NCI-H146 treated with DMSO at 0.1 percent for 48 hours (cell line): Measurements from ENCODE around the gene ZFHX2.

Experiments
- DNase-seq: peaks from one replicate; lab custom pipeline; 2025; ENCODE audit not compliant: unreplicated experiment; lab: John Stamatoyannopoulos, UW

ZFHX2 gene

DNA sequence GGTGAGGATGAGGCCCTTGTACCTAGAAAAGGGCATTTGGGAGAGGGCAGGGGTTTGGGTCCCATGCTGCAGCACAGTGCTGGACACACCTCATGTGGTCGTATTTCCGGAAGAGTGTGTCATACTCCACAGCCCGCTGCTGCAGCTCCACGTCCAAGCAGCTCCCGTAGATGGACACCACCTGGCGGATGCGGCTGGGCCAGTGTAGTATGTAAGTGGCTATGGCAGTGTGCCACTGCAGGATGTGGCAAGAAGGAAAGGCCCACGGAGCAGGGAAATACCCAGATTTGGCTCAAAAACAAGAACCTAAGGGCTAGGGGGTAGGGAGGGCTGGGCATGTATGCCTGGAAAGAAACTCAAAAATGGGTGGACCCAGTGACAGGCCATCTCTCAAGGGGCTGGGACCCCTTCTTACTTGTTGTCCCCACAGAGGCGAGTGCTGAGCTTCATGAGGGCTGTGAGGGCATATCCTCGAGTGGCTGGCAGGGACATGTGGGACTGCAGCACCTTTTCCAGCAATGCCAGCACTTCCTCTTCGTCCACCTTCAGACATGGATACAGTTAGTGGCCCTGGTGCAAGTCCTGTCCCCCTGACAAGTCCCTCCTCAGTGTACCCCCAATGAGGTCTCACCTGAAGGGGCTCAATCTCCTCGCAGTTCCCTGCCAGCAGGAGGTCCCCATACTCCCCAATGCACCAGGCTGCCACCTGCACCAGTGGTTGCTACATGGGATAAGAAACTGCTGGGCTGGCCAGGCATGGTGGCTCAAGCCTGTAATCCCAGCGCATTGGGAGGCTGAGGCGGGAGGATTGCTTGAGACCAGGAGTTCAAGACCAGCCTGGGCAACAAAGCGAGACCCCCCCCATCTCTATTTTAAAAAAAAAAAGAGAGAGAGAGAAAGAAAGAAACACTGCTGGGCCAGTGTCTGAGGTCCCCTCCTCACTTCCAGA is 10.6 kb upstream of the ZFHX2 start:
- no peak for DNase-seq

DNA sequence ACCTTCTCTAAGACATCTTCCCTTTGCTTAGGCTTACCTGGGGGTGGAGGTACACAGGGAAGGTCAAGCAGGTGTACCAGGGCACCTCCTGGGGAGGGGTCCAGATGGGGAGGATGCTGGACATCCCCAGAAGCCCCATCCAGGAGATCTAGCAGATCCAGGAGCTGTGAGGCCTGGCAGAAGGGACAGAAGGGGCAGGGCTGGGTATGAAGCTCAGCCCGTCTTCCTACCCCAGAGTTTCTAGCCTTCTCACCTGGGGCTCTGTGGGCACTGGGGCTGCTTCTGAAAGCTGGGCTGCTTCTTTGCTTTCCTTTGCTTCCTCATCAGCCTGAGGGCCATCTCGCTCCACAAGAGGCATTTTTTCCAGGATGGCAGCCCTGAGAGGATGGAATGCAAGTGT is 9.7 kb upstream of the ZFHX2 start:
- DNase-seq = no peak

DNA sequence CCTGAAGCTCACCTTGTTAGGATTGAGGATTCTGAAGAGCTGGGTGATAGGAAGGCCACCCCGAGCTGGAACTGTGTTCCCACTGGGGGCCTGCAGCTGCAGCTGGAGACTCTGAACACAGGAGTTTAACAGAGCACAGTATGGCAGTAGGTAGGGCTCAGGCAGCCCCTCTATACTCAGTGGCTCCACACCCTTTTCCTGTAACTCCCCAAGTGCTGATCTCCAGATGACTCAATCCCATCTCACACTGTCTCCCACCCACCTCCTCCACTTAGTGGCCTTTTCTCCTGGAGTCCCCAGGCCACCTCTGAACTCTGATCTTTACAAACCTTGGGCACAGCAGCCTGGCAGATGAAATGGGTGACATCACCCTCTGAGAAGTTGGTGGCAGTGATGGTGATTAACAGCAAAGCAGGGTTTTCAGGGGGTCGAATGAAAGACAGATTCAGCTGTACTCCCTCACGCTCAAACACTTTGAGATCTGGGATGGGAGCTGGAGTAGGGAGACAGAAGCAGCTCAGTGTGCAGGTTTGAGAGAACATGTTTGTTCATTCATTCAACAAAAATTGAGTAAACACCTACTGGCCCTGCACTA is 8.5 kb upstream of the ZFHX2 start:
- no peak for DNase-seq

DNA sequence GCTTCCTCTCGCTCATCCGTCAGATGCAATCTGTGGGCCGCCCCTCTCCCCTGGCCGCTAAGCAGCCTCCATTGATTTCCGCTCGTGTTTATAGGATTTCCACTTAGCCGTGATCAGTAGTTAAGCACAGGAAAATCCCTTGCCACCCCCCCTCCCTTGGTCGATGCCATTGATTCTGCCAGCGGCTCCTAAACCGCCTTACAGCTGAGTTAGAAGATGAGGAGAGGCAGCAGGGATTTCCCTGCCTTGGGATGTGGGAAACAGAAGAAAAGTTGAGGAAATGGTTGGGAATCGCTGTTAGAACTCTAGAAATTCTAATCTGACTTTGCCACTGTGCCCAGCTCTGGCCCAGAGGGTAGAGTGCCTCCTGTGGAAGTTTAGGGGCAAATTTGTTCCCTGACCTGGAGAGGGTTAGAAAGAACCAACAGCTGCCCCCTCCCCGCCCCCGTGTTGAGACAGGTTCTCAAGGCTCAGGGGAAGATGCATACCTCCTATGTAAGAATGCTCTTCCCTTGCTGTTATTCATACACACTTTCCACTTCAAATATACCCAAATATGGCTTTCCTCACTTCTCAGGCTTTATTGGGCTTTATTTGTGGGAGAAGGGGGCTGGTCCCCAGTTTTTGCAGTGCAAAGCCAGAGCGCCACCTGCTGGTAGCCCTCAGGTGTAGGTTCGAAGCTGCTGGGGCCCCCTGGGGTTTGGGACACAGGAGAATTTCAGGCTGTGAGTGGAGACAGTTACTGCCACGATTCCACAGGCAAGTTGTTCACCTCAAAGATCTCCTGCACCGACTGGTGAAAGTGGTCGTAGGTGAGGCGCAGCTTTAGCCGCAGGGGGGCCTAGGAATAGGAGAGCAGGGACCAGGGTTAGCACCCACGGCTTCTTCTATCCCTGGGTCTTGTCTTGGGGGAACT is 7.7 kb upstream of the ZFHX2 start:
- DNase-seq = peak; percentile 15

DNA sequence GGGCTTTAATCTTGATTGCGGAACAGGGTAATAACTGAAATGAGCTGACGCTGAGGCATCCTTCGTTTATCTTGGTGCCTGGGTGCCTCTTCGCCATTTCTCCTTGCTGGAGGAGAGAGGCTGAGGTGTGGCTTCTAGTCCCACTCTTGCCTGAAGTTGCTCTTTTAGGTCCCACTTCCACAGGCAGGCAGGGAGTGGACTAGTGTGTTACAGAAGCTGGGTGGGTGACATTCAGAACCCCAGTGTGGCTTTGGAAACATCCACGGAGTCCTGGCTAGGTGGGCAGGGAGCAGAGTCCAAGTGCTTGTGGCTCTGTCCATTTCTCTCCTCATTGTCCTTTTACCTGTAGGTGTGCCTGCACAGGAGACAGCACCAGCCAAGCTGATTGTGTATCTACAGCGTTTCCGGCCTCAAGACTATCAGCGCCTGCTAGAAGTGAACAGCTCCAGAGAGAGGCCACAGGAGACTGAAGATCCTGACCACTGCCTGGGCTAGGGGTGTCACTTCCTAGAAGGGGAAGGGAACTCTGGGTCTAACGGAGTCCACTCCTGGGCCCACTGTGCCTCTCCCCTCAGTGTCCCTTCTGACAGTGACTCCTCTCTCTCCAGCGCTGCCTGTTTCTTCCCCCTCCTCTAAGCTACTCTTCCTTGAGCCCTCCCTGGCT is 6.9 kb upstream of the ZFHX2 start:
- no peak for DNase-seq

DNA sequence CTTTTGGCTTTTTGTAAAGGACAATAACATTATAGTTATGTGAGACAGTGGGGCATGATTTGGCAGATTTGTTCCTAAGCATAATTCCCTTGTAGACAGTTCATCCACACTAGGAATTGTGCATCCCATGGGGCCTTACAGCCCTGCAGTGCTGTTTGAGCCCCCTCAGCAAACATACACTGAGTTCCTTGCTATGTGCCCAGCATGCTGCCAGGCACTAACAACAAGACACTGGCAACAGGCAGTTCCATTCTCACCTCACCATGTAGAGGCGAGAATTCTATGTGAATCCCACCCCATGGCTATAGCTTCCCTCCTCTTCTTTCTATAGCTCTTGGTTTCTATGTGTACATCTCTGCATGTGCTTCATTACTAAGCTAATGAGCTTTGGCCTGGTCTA is 6.4 kb upstream of the ZFHX2 start:
- no peak for DNase-seq

DNA sequence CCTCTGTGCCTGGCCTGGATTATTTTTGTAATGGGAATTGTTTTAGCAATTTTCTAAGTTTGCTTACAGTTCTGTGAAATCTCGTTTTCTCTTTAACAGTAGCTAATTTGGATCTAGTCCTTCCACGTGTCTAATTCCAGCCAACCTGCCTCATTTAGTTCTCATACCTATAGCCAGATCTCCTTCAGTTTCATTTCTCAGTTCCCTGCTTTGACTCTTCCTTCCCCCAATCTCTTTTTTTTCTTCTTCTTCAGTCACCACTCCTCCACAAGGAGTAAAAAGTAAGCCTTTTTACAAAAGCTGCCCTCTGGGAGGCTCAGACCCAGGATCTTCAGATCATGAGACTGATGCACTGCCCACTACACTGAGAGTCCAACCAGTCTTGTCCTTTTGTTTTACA is 6.0 kb upstream of the ZFHX2 start:
- DNase-seq = no peak

DNA sequence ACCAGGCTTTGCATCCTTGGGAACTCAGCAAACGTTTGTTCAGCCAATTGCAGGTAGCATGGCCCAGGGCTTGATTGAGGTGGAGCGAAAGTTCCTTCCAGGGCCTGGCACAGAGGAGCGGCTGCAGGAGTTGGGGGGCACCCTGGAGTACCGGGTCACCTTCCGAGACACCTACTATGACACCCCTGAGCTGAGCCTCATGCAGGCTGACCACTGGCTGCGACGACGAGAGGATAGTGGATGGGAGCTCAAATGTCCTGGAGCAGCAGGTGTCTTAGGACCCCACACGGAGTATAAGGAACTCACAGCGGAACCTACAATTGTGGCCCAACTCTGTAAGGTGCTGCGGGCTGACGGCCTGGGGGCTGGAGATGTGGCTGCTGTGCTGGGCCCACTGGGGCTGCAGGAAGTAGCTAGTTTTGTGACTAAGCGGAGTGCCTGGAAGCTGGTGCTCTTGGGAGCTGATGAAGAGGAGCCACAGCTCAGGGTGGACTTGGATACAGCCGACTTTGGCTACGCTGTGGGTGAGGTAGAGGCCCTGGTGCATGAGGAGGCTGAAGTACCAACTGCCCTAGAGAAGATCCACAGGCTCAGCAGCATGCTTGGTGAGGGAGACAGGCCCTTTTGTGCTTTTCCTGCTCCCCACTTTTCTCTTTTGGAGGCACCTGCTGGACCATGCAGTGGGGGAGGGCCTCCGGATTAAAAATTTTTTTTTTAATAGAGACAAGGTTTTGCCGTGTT is 5.3 kb upstream of the ZFHX2 start:
- no peak for DNase-seq

DNA sequence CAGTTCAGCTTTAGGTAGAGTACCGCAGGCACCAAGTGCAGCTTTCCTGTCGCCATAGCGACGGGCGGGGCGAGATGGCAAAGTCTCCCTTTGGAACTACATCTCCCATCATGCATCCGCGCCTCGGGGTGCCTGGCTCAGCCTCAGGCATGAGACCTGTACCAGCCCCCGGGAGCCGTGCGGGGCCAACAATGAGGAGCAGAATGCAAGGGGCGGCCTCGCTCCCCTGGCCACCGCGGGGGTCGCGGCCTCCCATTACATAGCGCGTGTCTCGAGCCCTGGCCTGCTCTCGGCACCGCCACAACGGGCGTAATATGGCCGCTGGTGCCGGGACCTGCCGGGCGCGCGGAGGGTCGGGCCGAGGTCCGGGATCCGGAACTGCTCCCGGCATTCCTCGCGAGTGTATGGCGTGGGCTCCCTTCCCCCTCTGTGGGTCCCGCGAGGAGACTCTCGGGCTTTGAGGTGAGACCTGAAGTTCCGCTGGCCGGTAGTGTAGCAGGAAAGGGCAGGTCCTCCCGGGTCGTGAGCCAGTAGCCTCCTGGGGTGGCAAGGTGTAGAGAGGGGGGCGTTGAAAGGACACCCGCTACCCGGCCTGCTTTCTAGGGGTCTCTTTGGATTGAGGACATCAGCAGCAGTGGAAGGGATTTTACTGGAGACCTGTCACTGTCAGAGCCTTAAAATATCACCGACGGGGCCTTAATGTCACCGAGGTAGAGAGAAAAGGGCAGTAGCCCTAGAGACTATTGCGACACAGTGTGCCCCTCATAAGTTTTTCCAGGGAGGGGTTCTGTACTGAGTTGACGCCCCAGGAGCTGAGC is 4.5 kb upstream of the ZFHX2 start, which contains the start of gene THTPA:
TSS of gene THTPA (plus strand) at position 390 of the 818 bp plus-strand sequence. CDS start 487 bp downstream, outside the sequence.
- peak; percentile 83 for DNase-seq

DNA sequence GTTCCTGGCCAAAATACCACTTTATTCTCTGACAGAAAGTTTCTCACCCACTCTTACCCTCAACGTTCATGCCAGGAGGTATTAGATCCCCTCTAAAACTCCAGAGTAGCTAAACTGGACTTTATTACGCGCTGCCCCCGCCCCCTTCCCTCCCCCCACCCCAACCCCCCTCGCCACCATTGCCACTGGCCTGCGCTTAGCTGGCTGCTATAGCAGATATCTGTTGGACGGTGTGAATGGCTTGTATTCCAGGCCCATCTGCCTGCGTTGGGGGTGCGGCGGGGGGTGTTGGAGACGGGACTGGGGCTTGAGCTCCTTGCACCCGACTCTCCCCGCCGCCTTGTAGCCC is 3.9 kb upstream of the ZFHX2 start:
- no peak for DNase-seq

DNA sequence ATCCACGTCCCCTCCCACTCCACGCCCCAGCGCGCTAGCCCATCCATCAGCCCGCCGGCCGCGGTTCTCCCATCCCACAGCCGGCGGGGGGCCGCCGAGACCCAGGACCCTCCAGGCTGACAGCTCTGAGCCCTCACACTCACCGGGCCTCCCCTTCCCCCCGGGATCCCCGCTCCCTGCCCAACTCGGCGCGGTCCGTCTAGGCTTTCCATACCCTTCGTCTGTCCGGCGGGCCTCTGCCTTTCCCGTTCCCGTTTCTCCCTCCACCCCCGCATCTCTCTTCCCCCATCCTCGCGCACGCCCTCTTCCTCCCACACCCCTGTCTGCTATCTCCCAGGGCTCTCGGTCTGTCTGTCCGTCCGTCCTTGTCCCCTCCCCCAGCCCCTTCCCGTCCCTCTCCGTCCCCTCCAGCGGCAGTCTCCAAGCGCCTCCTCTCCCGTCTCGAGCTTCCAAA is 726 bp downstream of the ZFHX2 start:
- DNase-seq = peak; percentile 51

DNA sequence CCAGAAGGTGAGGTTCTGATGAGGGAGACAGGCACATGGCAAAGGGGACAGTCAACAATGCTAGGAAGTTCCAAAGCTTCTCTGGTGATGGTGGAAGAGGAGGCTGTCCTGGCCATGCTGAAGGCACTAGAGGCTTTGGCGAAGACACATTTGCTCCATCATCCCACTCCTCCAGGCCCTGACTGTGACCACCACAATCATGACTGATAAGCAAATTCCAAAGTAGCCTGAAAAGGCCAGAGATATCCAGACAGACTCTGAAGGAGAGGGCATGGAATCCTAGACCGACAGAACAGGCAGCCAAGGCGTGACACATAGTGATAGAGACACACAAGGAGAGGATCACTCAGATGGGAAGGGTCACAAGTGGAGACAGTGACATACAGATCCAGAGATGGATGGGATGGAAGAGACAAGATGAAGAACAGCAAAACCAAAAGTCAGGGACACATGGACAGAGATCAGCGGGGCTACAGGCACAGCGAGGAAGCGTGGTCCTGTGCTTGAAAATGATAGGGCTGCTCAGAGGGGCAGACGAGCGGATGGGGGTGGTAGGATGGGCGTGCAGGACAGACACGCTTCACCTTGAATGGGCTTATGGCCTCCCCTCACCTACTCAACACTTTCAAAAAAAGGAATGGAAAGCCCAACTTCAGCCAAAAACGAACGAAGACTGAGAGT is 1.3 kb downstream of the ZFHX2 start:
- no peak for DNase-seq

DNA sequence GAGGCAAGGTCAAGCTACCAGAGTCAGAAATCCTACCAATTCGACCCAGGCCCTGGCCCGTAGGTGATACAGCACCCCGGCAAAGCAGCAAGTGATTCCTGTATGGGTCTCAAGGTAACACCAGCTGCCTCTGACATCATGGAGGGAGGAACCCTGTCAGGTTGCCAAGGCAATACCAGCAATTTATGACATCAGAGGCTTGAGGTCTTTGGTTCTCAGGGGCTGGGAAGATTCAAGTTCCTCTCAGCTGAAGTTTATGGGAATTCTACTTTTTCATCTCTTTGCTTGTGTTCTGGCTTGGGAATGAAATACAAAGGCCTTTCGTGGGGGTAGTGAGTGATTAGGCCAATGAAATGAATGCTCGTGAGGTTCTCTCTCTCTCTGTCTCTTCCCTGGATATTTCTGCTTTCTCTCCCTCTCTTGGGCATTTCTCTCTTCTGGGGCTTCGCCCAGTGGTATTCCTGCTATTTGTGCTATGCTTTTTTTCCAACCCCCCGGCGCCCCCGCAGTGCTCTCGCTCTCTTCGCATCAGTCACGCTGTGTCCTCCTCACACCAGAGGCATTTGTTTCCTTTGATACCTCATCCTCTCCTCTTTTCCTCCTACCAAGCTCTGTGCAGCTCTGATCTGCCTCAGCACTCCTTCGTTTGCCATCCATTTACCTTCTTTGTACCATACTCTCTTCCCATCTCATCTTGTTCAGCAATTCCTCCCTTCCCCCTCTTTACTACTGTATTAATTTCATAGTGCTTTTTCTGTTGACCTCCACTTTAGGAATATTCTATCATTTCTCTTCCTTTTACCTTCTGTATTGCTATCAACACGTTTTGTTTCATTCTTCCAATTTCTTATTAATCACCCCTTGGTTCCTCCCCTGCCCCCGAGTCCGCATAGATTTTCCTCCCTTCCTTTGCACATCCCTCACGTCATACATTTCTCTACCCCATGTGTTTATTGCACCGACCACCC is 2.9 kb downstream of the ZFHX2 start:
- no peak for DNase-seq

DNA sequence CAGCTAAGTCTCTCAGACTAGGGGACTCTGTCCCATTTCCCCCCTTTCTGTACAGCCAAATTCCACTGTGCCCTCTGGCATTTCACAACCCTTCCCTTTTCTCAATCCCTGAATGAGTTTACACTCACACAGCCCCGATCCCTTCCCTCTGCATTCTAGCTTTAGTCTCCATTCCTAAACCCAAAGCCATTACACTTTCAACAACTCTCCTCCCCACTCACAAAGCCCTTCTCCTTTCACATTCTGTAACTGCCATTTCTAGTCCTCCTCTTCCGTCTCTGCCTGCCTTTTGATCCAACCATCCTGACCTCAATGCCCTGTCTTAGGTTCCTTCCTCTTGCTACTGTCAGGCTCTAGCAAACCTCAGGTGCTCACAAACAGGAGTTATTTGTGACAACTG is 3.6 kb downstream of the ZFHX2 start:
- DNase-seq = no peak

DNA sequence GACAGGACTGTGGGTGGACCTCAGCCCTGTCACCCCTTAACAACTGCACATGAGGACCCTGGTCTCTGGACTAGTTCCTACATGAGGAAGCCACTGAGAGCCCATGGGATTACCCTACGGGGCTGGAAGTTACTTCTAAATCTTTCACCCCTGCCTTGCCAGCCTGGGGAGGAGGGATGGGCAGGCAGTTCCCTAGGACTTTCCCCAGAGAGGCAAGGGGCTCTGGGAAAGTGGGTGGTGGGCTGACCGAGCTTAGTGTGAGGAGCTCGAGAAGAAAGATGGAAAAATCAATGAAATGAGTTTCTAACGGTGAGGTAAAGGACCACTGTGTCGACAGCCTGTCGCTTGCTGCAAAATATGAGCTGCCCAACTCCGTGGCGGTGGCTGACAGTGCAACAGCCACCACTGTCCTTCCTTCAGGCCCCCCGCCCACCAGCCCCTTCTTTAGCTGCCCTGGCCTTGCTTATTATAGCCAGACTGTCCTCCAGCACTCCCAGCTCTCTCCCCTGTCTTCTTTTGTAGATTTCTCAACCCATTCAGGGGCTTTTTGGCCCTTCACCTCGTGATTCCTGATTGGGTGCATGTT is 5.0 kb downstream of the ZFHX2 start:
- no peak for DNase-seq

DNA sequence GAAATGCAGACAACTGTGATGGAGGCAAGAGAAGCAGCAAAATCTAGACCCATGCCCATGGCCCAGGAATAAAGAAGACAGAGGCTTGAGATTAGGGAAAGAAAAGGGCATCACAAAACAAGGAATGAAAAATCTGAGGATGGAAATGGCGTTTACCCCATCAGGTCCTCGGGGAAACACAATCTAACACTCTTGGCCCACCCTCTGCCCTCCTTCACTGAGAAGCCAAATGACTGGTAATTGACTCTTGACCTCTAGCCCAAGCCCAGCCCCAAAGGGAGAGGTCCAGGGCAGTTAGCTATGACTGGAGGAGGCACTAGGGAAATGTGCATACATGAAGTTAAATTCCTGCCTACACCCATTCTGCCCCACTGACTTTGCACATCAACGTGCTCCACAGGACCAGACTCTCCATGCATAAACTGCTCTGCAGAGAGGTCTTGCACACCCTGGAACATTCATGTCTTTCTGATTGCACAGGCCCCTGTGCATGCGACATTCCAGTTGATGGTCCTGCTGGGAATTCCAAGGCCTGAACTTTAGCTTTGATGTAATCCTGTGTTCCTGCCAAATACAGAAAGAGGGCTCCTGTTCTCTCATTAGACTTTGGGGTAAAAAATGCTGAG is 5.7 kb downstream of the ZFHX2 start:
- no peak for DNase-seq
